ENCODE measurements around the gene FRG2. TPM values are rescaled to one million over a fixed set of nuclear protein-coding genes. Genes with fewer than 3 reads are reported as not detected.
"Not testable (repeated sequence)": the region's sequence is repeated elsewhere in the genome, so short reads cannot be mapped to it uniquely, and the experiment has no call there.

FRG2 gene
- total RNA-seq, 1 donor from 2014 or later, result not detected

- intact Hi-C loops (cut with micrococcal nuclease), result no loop called here
Observed at GRCh38 chr4:190016369-190017289, 10.4 kb downstream of the FRG2 start.

- intact Hi-C loops (cut with micrococcal nuclease), result no loop called here
Observed at GRCh38 chr4:190015538-190016368, 11.3 kb downstream of the FRG2 start.

DNA sequence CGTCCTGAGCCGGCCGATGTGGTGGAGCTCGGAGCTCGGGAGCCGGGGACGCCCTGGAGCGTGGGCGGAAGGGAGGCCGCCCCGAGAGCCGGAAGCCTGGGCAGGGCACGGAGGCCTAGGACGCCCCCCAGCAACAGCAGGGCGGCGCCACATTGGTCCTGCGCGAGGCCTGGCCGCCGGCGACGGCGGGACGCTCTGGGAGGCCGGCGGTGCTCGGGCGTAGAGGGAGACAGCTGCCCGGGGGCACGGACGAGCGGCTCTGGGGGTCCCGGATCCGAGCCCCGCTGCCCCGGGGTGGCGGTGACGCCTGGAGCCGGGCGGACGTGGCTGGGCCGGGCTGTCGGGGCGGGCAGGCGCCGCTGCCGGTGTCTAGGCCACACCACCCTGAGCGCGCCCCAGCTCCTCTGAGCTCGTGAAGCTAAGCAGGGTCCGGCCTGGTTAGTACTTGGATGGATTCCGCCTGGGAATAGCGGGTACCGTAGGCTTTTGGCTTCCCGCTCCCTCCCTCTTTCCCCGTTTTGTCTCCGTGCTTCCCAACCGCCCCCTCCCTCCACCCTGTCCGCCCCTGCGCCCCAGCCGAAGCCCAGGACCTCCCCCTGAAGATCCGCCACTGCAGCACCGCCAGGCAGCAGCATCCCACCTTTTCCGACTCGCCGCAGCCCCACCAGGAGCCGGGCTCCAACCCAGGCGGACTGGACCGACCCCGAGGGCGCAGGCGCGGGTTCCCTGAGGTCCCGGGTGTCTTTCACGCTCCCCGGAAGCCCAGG, 12.1 kb downstream of the FRG2 start:
- intact Hi-C loops (cut with micrococcal nuclease), result no loop called here

DNA sequence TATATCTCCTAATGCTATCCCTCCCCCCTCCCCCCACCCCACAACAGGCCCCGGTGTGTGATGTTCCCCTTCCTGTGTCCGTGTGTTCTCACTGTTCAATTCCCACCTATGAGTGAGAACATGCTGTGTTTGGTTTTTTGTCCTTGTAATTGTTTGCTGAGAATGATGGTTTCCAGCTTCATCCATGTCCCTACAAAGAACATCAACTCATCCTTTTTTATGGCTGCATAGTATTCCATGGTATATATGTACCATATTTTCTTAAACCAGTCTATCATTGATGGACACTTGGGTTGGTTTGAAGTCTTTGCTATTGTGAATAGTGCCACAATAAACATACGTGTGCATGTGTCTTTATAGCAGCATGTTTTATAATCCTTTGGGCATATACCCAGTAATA, 37.1 kb downstream of the FRG2 start:
- intact Hi-C loops (cut with micrococcal nuclease), result not testable (repeated sequence)

DNA sequence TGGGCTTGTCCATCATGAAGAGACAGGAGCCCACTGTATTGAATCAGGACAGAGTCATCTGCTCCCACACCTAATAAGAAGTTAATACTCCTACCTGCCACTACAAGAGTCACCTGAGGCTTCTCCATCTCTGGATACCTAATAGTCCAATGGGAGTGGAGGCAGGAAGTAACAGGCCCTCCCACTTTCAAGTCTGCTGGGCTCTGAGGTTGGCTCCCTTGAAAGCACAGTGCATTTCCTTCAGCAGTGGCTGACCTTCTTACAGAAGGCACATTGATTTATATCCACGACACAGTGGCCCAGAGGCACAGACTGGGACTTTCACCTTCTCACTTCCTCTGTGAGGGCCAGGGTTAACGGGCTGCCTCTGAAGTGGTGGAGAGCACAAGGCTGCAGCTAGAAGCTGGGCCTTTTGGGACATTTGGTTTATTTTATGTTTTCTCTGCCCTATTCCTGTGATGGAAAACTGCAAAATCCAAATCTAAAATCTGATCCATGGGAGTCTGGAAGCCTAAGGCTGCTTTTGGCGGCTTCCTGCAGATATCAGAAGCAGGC, 38.1 kb downstream of the FRG2 start:
- intact Hi-C loops (cut with micrococcal nuclease), result no loop called here

DNA sequence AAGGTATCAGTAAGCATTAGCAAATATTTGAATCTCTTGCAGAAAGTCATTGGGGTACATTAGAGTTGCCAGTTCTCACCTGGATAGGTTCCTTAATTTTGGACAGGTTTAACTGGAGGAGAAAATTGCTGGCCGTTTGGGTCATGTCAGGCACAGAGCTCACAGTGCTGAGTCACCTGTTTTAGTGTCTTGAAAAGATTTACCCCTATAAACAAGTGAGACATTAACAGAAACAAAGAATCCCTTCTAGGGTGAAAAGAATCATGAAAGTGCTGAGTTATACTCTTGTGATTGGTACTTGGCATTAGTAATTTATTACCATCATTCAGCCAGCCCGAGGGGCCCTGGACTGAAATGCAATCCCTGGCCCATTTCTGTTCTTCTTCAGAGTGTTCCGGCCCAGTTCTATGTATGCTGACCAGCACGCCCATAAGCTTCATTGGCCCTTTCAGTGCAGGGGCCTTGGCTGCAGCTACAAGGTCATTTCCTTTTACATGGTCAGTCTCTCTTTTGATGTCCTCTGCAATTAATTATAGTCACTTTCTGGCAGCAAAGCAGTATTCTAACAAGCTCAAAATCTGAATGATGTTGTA, 41.3 kb downstream of the FRG2 start:
- intact Hi-C loops (cut with micrococcal nuclease), result not testable (repeated sequence)

- intact Hi-C loops (cut with micrococcal nuclease), result not testable (repeated sequence)
Observed at GRCh38 chr4:189984661-189985060, 42.4 kb downstream of the FRG2 start.

DNA sequence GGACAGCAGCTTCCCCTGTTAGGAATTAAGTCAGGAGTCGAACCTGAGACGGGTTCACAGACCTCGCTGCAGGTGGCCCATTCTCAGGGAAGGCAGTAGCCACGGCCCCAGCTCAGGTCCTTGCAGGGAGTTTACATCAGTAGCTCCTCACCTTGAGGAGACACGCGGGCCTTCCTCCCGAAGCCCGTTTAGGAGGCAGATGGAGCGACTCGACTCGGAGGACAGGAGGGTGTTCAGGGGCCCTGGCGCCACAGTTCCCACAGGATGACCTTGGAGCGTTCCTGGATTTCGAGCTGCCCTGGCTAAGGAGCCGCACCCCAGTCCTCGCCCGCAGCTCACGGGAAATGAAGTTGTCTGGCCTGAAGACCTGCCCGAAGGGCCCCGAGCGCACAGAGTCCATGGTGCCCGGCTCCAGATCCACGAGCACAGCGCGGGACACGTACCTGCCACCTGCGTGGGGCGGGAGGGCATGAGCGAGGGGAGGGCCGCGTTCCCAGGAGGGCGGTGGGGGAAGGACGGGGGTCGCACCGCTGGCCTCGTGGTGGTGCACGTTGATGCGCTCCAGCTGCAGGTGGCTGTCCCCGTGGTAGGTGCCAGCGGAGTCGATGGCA, 43.0 kb downstream of the FRG2 start:
- intact Hi-C loops (cut with micrococcal nuclease), result not testable (repeated sequence)

GRCh38 chr4:189981970-189982369, 45.1 kb downstream of the FRG2 start:
- intact Hi-C loops (cut with micrococcal nuclease), result no loop called here

DNA sequence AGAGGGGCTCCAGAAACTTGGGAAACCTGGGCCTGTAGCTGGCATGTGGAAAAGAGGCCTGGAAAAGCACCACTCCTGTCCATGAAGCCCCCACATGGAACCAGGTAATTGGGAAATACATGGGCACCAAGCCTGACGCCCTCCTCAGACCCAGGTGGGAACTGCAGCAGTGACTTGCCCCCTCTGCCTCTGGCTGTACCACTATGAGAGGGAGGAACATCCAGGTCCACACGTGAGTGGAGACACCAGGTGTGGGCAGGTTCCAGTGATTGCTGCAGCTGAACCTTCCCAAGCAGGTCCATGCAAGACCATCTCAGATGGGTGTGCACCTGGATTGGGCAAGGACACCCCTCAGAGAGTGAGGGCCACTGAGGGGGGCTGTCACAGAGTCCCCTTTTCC, 46.8 kb downstream of the FRG2 start:
- intact Hi-C loops (cut with micrococcal nuclease), result not testable (repeated sequence)

- intact Hi-C loops (cut with micrococcal nuclease), result no loop called here
Observed at GRCh38 chr4:189979196-189980047, 47.6 kb downstream of the FRG2 start.

Other genes starting within 250 kb of the FRG2 start
- 67.6 and 67.8 TPM in 2 replicates for gene FRG1, start 86.4 kb downstream of the FRG2 start, total RNA-seq
- gene DBET, start 37.2 kb upstream of the FRG2 start, total RNA-seq, result not detected in 2 replicates
- gene DUX4, start 146.5 kb upstream of the FRG2 start, total RNA-seq, result not detected in 2 replicates